Vagina (tissue), 2 donors: Measurements from ENCODE around the gene AMMECR1.

Experiments used
- CTCF ChIP-seq, 3 experiments: fragments of 450-650 bp in 2 of 3; fragments of 200-600 bp in 1 of 3; sonication (generic) in 1 of 3; IDR thresholded peaks; one replicate each; pipeline ENCODE4 v1.5.1; 2017 to 2019; ENCODE audit warnings: antibody characterized with exemption in 3 of 3, mild to moderate bottlenecking in 2 of 3, moderate library complexity in 2 of 3
- POLR2A ChIP-seq, 2 donors: fragments of 450-650 bp; IDR thresholded peaks; one replicate each; pipeline ENCODE4 v1.6.1; 2017; ENCODE audit warnings: antibody characterized with exemption in 2 of 2, mild to moderate bottlenecking in 2 of 2, moderate library complexity in 2 of 2
- POLR2AphosphoS5 ChIP-seq, 2 donors: sonication (generic); formaldehyde crosslinking; IDR thresholded peaks; one replicate each; pipeline ENCODE4 v1.9.0; 2017; ENCODE audit warnings: antibody characterized with exemption in 2 of 2, mild to moderate bottlenecking in 2 of 2, low read depth in 1 of 2; ENCODE audit not compliant: insufficient read depth in 1 of 2

GRCh38 chrX:110163488-110163887, 154.4 kb downstream of the AMMECR1 start:
- TF ChIP-seq POLR2A (IDR thresholded peaks at IDR 0.05) (no peak), POLR2AphosphoS5 (IDR thresholded peaks at IDR 0.05; ENCODE audit: insufficient read depth in 1 of 2, low read depth in 1 of 2) (no peak), CTCF (IDR thresholded peaks at IDR 0.05) (no peak)
